Activated CD8-positive, alpha-beta memory T cell treated with anti-CD3 and anti-CD28 coated beads for 36 hours (primary cell): Measurements from ENCODE around the gene MEIS3. TPM values are rescaled to one million over a fixed set of nuclear protein-coding genes. Genes with fewer than 3 reads are reported as not detected.

Experiments used
- CTCF ChIA-PET: fragments of 350-600 bp; sonication (Branson Sonifier 250); formaldehyde crosslinking; loops from one replicate; lab custom pipeline; 2021; ENCODE audit warnings: antibody characterized with exemption; lab: Charles Lee
- POLR2A ChIA-PET: fragments of 350-600 bp; sonication (Branson Sonifier 250); formaldehyde crosslinking; loops from one replicate; lab custom pipeline; 2021; ENCODE audit warnings: antibody characterized with exemption; lab: Charles Lee
- total RNA-seq, 2 experiments: library from RNA; stranded (reverse); gene quantifications; one replicate each; pipeline ENCODE4 v1.2.3, GENCODE V29; 2021

The MEIS3 gene
- total RNA-seq, 2 experiments from 2014 or later = not detected

GRCh38 chr19:47437500-47437899 is 18.2 kb upstream of the MEIS3 start:
- ChIA-PET POLR2A (no interaction called here), CTCF (interaction anchor here (1.0 to 7.3 kb wide), 6 partner anchors 9 to 279 kb away, joined by 3 to 70 read pairs (median 12); partner anchors contain the start of genes KPTN and NAPA)

- ChIA-PET POLR2A (interaction anchor here (0.5 kb wide), 1 partner anchor 273 kb away, joined by 5 read pairs; no protein-coding TSS in a partner anchor), CTCF (interaction anchor here (0.5 to 7.3 kb wide), 33 partner anchors 8 to 311 kb away, joined by 3 to 70 read pairs (median 3); partner anchors contain the start of genes EHD2, KPTN and NAPA)
Observed at GRCh38 chr19:47436712-47437401, 17.5 kb upstream of the MEIS3 start.

GRCh38 chr19:47435883-47436417 is 16.6 kb upstream of the MEIS3 start:
- POLR2A ChIA-PET = no interaction called here
- CTCF ChIA-PET = interaction anchor here (0.6 to 7.3 kb wide), 21 partner anchors 8 to 784 kb away, joined by 3 to 70 read pairs (median 5); partner anchors contain the start of genes EHD2, KPTN and NAPA

- CTCF ChIA-PET = interaction anchor here (0.7 to 7.3 kb wide), 12 partner anchors 9 to 278 kb away, joined by 3 to 70 read pairs (median 7); partner anchors contain the start of genes EHD2 and KPTN
Observed at GRCh38 chr19:47435196-47435595, 15.9 kb upstream of the MEIS3 start.

GRCh38 chr19:47434088-47434487 is 14.8 kb upstream of the MEIS3 start:
- ChIA-PET CTCF (interaction anchor here (0.9 to 7.3 kb wide), 5 partner anchors 50 to 279 kb away, joined by 6 to 70 read pairs (median 13); partner anchors contain the start of genes EHD2 and KPTN), POLR2A (no interaction called here)

More at GRCh38 chr19:47435196-47435595, 15.9 kb upstream of the MEIS3 start:
- POLR2A ChIA-PET = interaction anchor here (1.3 kb wide), 1 partner anchor 165 kb away, joined by 4 read pairs; no protein-coding TSS in a partner anchor

- POLR2A ChIA-PET = no interaction called here
- CTCF ChIA-PET = interaction anchor here (0.6 to 7.3 kb wide), 8 partner anchors 14 to 280 kb away, joined by 3 to 70 read pairs (median 4); partner anchors contain the start of gene EHD2
Observed at GRCh38 chr19:47433121-47433520, 13.8 kb upstream of the MEIS3 start.

- ChIA-PET CTCF (interaction anchor here (0.8 to 7.3 kb wide), 6 partner anchors 14 to 281 kb away, joined by 3 to 70 read pairs (median 9); partner anchors contain the start of gene EHD2), POLR2A (interaction anchor here (0.6 kb wide), 1 partner anchor 82 kb away, joined by 3 read pairs; no protein-coding TSS in a partner anchor)
Observed at GRCh38 chr19:47432499-47432898, 13.2 kb upstream of the MEIS3 start.

GRCh38 chr19:47432091-47432490 is 12.8 kb upstream of the MEIS3 start:
- ChIA-PET POLR2A (interaction anchor here (0.6 kb wide), 1 partner anchor 82 kb away, joined by 3 read pairs; no protein-coding TSS in a partner anchor), CTCF (interaction anchor here (1.1 to 7.3 kb wide), 3 partner anchors 55 to 275 kb away, joined by 3 to 70 read pairs (median 13); no protein-coding TSS in a partner anchor)

- CTCF ChIA-PET = interaction anchor here (0.6 to 1.6 kb wide), 6 partner anchors 17 to 277 kb away, joined by 3 to 5 read pairs (median 3); no protein-coding TSS in a partner anchor
- POLR2A ChIA-PET = interaction anchor here (0.6 kb wide), 1 partner anchor 180 kb away, joined by 4 read pairs; no protein-coding TSS in a partner anchor
Observed at GRCh38 chr19:47430041-47430802, 10.9 kb upstream of the MEIS3 start.

- POLR2A ChIA-PET = interaction anchor here (0.6 kb wide), 2 partner anchors 121 to 181 kb away, joined by 4 to 5 read pairs; no protein-coding TSS in a partner anchor
Observed at GRCh38 chr19:47429140-47429793, 9.9 kb upstream of the MEIS3 start.

GRCh38 chr19:47428177-47428894 is 9.0 kb upstream of the MEIS3 start:
- CTCF ChIA-PET = interaction anchor here (0.5 to 1.9 kb wide), 11 partner anchors 8 to 279 kb away, joined by 3 to 13 read pairs (median 6); partner anchors contain the start of gene KPTN

More at GRCh38 chr19:47429140-47429793, 9.9 kb upstream of the MEIS3 start:
- CTCF ChIA-PET = interaction anchor here (0.6 to 1.9 kb wide), 11 partner anchors 7 to 278 kb away, joined by 3 to 13 read pairs (median 5); partner anchors contain the start of gene KPTN

GRCh38 chr19:47427241-47428176 is 8.2 kb upstream of the MEIS3 start:
- CTCF ChIA-PET = interaction anchor here (0.5 to 1.9 kb wide), 10 partner anchors 9 to 279 kb away, joined by 3 to 13 read pairs (median 5); partner anchors contain the start of gene KPTN
- POLR2A ChIA-PET = interaction anchor here (0.6 to 0.8 kb wide), 2 partner anchors 137 to 186 kb away, joined by 3 to 5 read pairs; no protein-coding TSS in a partner anchor

More at GRCh38 chr19:47428177-47428894, 9.0 kb upstream of the MEIS3 start:
- POLR2A ChIA-PET = interaction anchor here (0.5 to 0.8 kb wide), 4 partner anchors 105 to 185 kb away, joined by 3 to 5 read pairs (median 4); no protein-coding TSS in a partner anchor

- CTCF ChIA-PET = no interaction called here
- POLR2A ChIA-PET = no interaction called here
Observed at GRCh38 chr19:47423203-47423882, 4.0 kb upstream of the MEIS3 start.

- ChIA-PET POLR2A (no interaction called here), CTCF (no interaction called here)
Observed at GRCh38 chr19:47422417-47423163, 3.3 kb upstream of the MEIS3 start.
